GM21619 (cell line): ENCODE data around the gene PDE8A.

ENCODE experiments used
- ATAC-seq: cut with Tn5 transposase; IDR thresholded peaks from one replicate; pipeline ENCODE4 v1.9.1; 2021; ENCODE audit not compliant: unreplicated experiment

PDE8A gene

GRCh38 chr15:85071061-85071460 is 89.4 kb downstream of the PDE8A start:
- ATAC-seq, result no peak

DNA sequence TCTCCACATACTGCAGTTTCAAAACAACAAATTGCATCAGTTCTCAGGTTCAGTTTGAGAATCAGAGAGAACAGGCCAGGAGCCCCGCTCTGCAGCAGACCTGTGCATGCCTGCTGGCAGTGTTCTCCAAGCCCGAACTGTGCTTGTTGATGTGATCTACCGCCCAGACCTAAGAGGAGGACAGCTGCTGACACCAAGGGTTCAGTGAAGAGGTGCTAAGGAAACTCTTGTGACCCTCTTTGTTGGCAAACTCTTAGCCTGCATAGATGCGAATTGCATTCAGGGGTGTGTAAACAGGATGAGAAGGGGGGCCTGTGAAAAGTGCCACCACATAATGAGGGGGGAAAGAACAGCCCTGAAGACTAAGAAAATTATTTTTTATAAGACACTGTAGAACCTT is 89.8 kb downstream of the PDE8A start:
- no peak for ATAC-seq

GRCh38 chr15:85072917-85073316 is 91.3 kb downstream of the PDE8A start:
- no peak for ATAC-seq

DNA sequence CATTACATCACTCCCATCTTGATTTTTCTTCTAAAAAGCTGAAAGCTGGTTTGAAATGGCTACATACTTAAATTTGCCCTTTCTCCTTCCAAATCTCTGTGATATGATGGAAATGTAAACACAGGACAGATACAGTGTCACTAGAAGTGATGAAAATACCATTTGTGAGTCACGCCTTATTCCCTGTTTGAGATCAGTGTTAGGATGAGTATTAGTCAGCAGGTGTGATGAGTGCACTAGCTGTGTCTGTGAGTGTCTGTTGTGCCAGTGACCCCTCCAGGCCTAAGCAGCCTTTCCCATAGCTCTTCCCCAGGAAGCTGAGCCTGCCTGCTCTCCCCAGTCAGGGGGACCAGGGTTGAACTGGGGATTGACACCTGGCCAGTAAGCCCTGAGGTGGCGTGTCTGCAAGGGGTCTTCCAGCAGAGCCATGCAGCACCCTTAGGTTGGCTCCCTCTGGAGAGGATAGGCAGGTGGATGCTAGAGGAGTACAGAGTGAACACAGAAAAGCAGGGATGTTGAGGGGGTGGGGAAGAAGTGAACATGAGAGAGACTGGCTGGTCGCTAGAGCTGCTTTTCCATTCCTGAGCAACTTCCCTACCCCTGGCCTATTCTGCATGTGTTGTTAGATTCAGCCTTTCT is 92.0 kb downstream of the PDE8A start:
- ATAC-seq, result peak; percentile 89

DNA sequence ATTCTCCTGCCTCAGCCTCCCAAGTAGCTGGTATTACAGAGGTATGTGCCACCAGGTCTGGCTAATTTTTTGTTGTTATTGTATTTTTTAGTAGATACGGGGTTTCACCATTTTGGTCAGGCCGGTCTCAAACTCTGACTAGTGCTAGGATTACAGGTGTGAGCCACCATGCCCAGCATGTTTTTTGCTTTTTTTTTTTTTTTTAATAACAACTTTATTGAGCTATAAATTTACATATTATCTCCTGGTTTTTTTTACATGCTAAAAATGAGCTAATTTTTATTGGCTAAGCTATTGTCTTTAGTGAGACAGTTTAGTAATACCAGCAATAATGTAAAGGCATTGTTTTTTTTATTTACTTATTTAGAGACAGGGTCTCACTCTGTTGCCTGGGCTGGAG is 105.2 kb downstream of the PDE8A start:
- ATAC-seq, result no peak

GRCh38 chr15:85088300-85088699 is 106.6 kb downstream of the PDE8A start:
- no peak for ATAC-seq

DNA sequence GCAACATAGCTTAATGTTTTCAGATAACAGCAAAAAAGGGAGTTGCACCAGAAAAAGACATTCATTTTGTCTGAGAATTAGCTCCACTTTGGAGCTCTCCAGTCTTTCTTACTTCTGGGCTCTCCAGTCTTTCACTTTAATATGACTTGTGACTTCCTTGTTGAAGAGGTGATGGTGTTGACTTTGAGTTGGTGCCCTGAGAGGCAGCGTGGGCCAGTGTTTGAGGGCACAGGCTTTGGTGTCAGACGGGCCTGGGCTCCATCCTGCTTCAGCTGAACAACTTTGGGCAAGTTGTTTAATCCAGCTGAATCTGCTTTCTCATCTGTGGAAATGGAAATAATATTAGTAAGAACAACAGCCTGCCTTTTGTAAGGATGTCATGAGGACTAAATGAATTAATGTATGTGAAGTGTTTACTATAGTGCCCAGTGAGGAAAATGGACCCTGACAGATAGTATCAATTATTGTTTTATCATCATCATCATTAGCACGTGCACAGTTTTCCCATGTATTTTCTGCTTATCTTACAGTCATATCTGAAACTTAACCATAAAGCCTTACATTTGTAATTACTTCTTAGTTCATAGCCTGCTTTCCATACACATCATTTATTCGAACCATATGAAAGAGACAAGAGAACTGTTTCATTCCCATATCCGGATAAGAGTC is 108.4 kb downstream of the PDE8A start:
- no peak for ATAC-seq

- no peak for ATAC-seq
Observed at GRCh38 chr15:85091990-85092389, 110.3 kb downstream of the PDE8A start.

DNA sequence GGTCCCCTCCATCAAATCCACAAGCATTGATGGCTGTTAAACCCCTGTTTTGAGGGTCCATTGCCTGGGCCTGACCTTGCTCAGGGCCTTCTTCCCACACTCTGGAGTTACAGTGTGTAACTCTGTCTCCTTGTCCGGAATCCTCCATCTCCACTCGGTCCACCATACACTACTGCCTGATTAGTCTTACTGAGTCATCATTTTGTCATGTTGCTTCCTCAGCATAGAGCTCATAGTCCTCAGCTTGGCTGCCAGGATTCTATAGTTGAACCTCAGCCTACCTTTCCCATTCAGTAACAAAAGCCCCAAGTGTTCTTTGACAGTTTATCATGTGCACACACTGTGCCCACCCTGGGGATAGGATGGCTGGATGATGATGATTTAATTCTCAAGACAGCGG is 113.0 kb downstream of the PDE8A start:
- no peak for ATAC-seq

- ATAC-seq, result no peak
Observed at GRCh38 chr15:85095566-85095965, 113.9 kb downstream of the PDE8A start.

GRCh38 chr15:85097250-85097649 is 115.6 kb downstream of the PDE8A start:
- ATAC-seq, result no peak

DNA sequence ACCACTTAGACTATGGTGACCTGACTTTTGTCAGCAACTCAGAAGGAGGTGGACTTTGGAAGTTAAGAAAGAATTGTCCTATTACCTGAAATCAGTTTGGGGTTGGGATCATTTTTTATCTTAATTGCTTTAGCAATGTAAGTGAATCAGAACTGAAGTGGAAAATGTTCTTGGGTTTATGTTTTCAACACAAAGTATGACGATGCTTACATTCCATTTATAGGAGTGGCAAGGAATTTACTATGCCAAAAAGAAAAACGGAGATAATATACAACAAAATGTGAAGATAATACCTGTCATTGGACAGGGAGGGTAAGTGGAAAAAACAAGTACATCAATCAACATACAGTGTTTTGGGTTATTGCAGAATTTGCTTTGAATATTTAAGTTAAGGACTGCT is 116.1 kb downstream of the PDE8A start:
- ATAC-seq, result no peak

- no peak for ATAC-seq
Observed at GRCh38 chr15:85099195-85099803, 117.6 kb downstream of the PDE8A start.

- ATAC-seq, result no peak
Observed at GRCh38 chr15:85100186-85100937, 118.7 kb downstream of the PDE8A start.

DNA sequence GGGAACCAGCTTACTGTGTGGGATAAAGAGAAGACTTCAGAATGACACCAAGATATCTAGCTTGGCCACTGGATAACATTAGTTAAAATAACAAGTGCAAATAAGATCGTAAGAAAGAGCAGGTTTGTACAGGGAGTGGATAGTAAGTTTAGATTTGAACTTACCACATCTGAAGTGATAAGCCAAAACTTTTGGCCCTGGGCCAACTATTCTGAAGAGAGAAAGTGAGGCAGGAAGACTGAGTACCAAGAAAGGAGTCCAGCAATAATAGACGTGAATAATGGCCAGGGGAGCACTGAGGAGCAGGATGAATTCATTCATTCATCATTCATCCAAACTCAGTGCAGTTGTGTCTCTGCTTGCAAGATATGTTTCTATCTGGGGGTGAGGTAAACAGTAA is 122.9 kb downstream of the PDE8A start:
- ATAC-seq, result no peak

DNA sequence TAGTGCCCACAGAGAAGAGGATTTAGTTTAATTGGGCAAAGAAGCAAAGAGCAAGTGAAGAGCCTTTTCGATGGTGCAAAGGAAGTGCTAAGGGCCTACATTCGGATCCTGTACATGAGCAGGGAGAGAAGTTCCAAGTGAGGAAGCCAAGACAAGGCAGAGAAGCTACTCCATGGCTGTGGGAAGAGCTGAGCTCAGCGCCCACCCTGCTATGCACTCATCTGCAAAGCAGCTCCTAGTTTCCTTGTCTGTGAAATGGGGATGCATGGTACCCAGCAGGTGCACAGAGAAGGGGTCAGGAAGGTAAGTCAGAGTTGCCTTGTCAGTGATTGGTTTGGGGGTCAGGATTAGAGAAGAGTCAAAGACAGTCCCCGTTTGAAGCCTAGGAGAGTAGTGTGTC is 126.5 kb downstream of the PDE8A start:
- no peak for ATAC-seq

DNA sequence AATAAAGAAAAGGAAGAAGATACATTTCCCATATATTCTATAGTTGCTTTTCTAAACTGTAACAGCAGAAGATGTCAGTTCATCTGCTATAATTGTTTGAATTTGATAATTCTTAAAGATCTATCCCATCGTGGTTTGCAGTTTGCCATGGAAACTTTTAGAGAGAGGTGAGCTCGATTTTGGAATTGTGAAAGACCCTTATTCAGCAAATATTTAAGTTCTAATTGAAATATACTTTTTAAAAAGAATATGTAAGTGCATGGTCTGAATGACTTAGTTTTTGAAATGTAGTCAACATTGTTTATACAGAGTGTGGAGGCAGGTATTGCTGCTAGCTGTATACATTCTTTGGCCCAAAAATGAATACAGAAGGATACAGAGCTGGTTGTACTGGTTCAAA is 127.7 kb downstream of the PDE8A start:
- no peak for ATAC-seq

DNA sequence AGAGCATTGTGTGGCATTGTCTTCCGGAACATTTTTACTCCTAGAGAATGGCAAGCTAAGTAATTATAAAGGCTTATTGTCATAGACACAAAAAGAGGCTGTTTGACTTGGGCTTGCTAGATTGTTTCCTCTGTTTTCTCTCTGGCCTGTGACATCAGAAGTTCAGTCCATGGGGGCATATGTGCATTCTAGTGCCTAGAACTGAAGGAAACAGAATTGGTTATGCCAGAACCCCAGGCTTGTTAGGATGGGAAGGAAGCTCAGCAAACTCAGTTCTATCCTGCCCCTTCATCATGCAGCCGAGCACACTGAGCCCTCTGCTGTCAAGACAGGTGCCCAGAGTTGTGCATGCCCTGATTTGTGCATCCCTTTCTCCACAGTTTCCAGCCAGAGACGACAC is 131.3 kb downstream of the PDE8A start:
- ATAC-seq, result no peak

DNA sequence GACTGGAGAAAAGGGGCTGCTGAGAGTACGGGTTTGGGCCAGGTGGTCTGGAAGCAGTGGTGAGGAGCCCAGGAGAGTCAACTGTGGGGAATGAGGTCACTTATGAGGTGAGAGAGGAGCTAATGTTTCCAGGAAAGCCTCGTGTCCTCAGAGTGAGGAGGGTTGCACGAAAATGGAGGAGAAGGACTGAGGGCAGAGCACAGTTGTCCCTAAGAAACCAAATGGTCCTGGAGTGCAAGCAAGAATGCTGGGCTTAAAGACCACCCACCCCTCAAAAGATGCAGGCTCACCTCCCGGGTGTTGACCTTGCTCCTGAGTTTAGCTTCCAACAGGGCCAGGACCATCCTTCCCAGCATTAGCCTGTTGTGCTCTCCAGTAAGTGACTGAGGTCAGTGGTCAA is 133.2 kb downstream of the PDE8A start:
- ATAC-seq, result no peak

DNA sequence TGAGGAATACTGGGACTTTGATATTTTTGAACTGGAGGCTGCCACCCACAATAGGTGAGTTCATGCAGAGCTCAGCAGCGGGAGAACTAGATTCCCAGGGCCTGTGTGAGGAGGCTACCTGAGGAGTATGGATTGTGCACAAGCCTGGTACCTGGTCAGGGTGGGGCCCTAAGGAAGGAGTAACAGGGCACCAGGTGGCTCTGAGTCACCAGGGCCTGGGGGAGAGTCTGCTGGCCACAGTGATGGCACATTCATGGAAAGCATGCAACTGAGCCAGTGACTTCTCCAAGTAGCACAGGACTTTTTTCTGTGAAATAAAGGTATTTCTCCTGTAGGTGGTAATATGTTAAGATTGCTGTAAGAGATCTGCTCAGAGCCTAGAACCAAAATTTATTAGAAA is 134.4 kb downstream of the PDE8A start:
- no peak for ATAC-seq

DNA sequence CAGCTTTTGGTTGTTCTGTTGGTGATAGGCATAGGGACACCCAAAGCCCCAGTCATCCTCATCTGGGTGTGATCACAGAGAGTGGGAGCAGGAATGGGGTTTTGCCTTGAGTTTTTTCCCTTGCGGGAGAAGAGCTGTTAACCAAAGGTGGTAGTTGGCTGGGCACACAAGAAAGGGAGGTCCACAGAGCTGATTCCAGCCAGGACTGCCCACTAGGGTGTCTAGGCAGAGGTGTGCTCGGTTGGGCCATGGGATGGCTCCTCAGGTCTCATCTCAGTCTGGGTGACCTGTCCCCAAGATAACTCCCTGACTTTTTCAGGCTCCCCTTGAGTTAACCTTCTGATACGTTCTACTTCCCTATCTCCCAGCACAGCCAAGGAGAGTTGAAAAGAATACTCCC is 134.8 kb downstream of the PDE8A start:
- no peak for ATAC-seq
